ENCODE results near the gene ZNF525.
"Not testable (repeated sequence)": the region's sequence is repeated elsewhere in the genome, so short reads cannot be mapped to it uniquely, and the experiment has no call there.

ZNF525 gene

DNA sequence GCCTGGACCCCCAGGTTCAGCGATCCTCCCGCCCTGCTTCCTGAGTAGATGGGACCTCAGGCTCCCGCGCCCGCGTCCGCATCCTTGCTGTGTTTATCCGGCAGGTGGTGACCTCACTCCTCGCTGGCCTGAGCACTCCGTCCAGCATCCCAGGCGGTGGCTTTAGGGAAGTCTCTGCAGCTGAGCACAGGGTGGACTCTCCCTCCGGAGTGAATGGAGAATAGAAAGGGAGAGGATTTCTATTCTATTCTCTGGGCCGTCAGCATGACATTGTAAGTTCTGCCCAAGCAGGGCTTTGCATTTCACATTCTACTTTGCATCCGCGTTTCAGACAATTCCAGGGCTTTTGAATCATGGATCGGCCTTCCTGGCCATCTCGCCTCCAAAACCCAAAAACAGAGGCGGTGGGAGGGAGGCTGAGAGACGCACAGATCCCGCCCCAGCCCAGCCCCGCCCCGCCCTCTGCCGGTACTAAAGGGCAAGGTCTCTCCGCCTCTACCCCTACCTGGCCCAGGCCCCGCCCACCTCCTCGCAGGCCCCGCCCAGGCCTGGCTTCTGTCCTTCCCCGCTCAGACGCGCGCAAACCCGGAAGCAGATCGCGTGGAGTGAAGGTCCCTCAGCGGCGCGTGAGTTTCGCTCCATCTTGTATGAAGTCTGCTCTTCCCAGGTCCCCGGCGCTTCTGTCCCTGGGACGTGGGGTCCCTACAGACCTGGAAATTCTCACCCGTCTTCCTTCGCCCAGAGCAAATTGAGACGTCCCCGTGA lies at the start of gene ZNF525:
Gene ZNF525 (plus strand): TSS at position 572 of the 765 bp plus-strand sequence. CDS start 6,577 bp downstream, outside the sequence.
- peak; percentile 97 for DNase-seq

DNA sequence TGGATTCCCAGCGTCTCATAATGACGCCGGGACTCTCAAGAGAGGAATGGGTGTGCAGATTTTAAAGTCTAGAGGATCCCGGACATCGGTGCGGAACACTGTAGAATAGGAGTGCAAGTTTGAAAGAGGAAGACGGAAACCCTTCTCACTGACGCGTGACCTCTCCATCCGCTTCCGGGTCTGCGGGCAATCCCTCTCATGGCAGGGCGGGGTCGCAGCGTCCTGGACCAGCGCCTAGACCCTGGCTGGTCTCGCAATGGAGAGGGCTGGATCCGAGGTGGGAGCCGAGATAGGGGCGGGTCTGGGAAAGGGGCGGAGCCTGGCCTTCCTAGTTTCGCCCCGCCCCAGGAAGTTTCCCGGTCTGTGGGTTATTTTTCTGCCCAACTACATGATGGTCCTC lies 36.5 kb upstream of the ZNF525 start:
- no peak for DNase-seq

DNA sequence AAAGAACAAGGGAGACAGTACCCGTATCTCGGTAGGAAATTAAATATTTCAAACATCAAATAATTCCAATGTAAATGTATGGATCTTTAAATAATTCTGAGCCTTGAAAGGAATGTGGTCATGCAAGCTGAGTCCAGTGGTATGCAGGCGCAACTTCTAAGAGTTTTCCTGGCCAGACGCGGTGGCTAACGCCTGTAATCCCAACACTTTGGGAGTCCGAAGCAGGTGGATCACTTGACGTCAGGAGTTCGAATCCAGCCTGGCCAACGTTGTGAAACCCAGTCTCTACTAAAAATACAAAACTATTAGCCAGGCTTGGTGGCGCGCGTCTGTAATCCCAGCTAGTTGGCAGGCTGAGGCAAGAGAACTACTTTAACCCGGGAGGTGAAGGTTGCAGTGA lies 33.0 kb upstream of the ZNF525 start:
- DNase-seq: no peak

DNA sequence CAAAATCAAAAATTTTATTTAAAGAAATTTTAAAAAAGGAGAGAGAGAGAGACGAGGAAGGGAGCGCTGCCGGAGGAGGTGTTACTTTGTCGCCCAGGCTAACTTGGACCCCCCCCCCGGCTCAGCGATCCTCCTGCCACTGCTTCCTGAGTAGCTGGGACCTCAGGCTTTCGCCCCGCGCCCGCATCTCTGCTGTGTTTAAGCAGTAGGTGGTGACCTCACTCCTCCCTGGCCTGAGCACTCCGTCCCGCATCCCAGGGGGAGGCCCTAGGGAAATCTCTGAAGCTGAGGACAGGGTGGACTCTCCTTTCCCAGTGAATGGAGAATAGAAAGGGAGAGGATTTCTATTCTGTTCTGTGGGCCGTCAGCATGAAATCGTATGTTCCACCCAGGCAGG lies 32.4 kb upstream of the ZNF525 start:
- DNase-seq: peak in 1 of 2 donors; percentile 37

DNA sequence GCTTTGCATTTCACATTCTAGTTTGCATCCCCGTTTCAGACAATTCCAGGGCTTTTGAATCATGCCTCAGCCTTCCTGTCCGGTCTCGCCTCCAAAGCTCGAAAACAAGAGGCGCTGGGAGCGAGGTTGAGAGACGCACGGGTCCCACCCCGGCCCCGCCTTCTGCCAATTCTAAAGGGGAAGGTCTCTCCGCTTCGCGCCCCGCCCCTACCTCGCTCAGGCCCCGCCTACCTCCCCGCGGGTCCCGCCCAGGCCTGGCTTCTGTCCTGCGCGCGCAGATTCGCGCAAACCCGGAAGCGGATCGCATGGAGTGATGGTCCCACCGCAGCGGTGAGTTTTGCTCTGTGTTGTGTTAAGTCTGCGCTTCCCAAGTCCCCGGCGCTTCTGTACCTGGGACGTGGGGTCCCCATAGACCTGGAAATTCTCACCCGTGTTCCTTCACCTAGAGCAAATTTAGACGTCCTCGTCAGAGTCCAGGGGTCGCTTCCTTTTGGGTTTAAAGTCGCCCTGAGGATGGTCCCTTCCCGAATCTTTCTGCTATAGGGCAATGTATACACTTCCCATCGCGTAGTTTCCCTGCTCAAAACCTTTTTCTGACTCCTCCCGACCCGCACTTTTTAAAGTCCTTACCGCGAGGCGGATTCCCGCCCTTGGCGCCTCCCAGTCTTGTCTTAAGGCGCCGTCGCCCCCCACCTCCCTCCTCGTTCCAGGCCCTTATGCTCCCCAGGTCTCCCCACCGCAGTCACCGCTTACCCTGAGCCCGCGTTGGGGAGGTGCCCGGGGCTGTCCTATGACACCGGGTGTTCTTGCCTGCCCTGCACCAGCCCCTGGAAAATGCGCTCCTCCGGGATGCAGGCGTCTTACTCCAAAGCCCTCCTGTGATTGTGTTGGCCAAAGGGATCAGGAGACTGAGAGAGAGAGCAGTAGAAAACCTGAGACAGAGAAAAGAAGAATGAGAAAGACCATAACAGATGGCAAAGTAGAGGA lies 31.7 kb upstream of the ZNF525 start, which contains the start of gene ZNF845:
Gene ZNF845 (plus strand): TSS at position 287 of the 987 bp plus-strand sequence. CDS start 7,559 bp downstream, outside the sequence.
- peak; percentile 93 to 96 for DNase-seq

DNA sequence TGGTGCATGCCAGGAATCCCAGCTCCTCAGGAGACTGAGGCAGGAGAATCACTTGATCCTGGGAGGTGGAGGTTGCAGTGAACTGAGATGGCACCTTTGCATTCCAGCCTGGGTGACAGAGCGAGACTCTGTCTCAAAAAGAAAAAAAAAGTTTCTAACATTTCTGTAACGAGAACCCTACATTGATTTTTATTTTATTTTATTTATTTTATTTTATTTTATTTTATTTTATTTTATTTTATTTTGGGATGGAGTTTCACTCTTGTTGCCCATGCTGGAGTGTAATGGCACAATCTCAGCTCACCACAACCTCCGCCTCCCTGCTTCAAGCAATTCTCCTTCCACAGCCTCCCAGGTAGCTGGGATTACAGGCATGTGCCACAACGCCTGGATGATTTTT lies 21.1 kb upstream of the ZNF525 start:
- DNase-seq: not testable (repeated sequence)

DNA sequence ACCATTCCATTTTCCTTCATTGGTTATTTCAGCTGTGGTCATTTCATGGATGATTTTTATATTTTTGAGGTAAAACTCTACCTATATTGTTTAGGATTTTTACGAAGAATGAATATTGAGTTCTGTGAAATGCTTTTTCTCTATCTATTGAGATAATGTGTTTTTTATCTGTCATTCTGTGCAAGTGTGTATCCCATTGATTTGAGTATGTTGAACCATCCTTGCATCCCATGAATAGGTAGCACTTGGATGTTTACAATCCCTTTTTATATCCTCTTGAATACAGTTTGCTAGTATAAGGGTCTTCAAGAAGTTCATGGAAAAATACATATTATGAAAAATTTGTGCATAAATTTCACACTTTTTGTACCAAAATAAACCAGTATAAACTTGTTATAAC lies 9.8 kb upstream of the ZNF525 start:
- no peak for DNase-seq

DNA sequence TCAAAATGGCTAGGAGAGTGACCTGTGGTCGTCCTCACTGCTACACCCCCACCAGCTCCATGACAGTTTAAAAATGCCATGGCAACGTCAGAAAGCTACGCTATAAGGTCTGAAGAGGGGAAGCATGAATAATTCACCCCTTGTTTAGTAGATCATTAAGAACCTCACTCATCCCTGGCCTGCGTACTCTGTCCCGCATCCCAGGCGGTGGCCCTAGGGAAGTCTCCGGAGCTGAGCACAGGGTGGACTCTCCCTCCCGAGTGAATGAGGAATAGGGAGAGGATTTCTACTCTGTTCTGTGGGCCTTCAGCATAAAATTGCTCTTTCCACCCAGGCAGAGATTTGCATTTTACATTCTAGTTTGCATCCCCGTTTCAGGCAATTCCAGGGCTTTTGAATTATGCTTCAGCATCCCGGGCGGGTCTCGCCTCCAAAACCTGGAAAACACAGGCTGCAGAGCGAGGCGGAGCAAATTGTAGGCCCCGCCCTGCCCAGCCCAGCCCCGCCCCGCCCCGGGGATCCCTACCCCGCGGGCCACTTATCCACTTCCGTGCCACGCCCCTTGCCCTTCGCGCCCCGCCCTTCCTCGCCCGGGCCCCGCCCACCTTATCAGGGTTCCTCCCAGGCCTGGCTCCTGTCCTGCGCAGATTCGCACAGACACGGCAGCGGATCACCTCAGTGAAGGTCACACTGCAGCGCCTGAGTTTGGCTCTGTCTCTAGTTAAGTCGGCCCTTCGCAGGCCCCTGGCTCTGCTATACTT lies 7.5 kb upstream of the ZNF525 start:
- DNase-seq: no peak

DNA sequence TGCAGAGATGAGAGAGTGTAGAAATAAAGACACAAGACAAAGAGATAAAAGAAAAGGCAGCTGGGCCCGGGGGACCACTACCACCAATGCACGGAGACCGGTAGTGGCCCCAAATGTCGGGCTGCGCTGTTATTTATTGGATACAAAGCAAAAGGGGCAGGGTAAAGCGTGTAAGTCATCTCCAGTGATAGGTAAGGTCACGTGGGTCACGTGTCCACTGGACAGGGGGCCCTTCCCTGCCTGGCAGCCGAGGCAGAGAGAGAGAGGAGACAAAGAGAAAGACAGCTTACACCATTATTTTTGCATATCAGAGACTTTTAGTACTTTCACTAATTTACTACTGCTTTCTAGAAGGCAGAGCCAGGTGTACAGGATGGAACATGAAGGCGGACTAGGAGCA lies 5.4 kb upstream of the ZNF525 start:
- not testable (repeated sequence) for DNase-seq

DNA sequence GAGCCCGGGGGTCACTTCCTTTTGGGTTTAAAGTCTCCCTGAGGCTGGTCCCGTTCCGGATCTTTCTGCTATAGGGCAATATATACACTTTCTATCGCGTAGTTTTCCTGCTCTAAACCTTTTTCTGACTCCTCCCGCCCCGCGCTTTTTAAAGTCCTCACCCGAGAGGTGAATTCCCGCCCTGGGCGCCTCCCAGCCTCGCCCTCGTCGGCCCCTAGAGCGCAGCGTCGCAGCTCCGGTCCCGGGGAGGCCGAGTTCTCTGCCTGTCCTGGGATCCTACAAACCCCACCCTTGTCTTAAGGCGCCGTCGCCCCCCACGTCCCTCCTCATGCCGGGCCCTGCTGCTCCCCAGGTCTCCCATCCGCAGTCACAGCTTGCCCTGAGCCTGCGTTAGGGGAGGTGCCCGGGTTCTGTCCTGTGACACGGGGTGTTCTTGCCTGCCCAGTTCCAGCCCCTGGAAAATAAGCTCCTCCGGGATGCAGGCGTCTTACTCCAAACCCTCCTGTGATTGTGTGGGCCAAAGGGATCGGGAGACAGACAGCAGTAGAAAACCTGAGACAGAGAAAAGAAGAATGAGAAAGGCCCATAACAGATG lies 491 bp downstream of the ZNF525 start:
- DNase-seq: no peak

DNA sequence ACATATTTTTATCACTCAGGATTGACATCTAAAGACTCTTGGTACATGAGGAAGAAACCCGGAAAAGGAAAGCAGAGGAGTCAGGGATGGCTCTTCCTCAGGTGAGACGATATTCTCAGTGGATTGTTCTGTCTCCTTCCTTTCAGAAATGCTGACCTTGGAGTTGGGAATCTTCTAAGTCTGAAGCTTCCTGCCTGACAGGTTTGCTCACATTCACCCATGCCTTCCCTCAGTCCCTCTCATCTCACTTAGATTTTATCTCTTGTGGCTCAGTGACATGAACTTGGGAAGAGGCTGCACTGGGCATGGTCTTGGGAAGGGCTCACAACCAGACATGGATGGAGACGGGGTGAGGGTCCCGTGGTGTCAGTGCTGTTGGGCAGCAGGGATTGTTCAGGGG lies 6.7 kb downstream of the ZNF525 start:
- DNase-seq: no peak

DNA sequence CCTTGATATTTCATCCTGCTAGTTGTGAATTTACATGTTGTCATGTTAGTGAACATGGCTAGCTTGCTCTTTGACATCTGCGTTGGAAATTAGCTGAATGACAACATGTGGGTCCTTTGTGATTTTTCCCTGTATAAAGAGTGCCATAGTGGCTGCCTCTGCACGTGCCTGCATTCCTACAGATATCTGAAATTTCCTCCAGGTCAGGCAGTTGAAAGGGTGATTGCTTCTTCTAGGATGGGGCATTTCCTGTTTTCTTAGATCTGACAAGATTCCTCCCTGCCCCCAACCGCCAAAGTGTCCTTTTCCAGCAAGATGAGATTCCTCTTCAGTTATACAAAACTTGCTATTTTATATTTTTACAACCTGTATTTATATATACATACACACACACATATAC lies 8.8 kb downstream of the ZNF525 start:
- no peak for DNase-seq

DNA sequence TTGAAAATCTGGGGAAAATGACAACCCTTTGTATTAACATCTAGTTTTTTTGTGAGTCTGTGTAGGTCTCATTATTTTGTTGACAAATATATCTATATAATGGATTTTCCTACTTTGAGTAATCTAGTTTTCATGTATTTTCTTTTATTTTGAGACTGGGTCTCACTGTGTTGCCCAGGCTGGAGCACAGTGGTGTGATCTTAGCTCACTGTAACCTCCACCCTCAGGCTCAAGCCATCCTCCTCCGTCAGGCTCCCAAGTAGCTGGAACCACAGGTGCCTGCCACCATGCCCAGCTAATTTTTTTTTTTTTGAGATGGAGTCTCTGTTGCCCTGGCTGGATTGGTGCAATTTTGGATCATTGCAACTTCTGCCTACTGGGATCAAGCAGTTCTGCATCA lies 9.2 kb downstream of the ZNF525 start:
- DNase-seq: no peak

DNA sequence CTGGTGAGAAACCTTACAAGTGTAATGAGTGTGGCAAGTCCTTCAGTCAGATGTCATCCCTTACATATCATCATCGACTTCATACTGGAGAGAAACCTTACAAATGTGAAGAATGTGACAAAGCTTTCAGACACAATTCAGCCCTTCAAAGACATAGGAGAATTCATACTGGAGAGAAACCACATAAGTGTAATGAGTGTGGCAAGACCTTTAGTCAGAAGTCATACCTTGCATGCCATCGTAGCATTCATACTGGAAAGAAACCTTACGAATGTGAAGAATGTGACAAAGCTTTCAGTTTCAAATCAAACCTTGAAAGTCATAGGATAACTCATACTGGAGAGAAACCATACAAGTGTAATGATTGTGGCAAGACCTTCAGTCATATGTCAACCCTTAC lies 15.9 kb downstream of the ZNF525 start:
- DNase-seq: no peak

DNA sequence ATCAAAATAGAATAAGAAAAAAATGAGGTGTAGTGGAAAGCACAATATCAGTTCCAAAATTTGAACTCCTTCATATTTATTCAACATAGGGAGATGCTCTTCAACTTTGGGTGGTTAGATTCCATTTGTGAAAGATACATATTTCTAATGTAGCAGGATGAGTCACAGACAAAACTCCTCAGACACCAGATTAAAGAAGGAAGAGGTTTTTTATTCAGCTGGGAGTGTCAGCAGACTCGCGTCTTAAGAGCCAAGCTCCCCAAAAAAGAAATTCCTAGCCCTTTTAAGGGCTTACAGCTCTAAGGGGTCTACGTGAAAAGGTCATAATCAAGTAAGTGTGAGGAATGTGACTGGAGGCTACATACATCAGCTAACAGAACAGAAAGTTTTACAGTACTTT lies 22.7 kb downstream of the ZNF525 start:
- no peak for DNase-seq

DNA sequence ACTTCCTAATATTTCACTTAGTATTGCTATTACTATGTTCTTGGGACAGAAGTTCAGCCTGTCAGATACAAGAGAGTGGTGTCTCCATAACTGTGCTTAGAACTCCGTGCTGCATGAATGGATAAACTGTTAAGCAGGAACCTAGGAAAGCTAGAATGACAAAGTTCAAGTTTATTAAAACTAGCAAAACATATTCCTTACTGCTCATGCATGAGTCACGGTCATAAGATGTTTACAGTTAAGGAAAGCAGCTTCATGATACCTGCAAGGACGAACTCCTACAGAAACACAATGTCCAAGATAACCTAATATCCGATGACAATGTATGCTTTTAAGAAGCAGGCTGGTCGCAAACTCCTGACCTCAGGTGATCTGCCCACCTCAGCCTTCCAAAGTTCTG lies 23.4 kb downstream of the ZNF525 start:
- DNase-seq: no peak

DNA sequence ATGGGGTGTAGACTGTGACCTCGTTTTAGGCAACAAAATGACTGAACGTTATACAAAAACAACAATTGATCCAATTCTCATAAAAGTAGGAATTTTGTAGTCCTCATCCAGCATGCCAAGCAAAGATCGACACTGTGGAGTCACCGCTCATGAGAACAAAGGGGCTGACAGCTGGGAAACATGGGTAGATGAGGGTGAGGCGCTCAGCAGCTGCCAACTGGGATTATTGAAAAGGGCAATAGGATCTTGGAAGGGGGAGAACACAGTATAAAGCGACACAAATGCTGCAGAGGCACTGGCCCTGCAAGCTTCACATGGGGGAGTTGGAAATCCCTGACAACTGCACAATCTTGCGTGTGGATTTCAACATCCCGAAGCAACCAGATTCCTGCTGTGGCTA lies 24.1 kb downstream of the ZNF525 start:
- no peak for DNase-seq

DNA sequence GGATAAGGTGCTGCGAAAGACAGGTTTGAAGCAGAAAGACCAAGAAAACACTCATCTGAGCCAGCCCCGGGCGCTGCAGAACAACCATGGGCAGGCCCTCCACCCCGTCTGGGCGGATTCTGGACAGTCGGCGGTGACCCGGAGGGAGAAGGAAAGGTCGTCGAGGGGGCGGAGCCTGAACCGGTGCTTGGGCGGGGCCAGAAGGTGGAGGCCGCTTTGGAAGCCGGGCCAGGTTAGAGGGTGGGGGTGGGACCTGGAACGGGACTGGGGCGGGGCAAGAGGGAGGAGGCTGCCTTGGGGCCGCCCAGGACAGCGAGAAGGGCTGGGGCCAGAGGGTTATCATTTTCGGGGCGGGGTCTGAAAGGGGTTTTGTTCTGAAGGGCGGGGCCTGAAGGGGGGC lies 24.5 kb downstream of the ZNF525 start:
- DNase-seq: no peak

DNA sequence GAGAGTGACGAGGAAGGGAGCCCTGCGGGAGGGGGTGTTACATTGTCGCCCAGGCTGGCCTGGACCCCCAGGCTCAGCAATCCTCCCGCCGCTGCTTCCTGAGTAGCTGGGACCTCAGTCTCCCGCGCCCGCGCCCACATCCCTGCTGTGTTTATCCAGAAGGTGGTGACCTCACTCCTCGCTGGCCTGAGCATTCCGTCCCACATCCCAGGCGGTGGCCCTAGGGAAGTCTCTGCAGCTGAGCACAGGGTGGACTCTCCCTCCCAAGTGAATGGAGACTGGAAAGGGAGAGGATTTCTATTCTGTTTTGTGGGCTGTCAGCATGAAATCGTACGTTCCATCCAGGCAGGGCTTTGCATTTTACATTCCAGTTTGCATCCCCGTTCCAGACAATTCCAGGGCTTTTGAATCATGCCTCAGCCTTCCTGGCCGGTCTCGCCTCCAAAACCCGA lies 29.0 kb downstream of the ZNF525 start:
- no peak for DNase-seq

DNA sequence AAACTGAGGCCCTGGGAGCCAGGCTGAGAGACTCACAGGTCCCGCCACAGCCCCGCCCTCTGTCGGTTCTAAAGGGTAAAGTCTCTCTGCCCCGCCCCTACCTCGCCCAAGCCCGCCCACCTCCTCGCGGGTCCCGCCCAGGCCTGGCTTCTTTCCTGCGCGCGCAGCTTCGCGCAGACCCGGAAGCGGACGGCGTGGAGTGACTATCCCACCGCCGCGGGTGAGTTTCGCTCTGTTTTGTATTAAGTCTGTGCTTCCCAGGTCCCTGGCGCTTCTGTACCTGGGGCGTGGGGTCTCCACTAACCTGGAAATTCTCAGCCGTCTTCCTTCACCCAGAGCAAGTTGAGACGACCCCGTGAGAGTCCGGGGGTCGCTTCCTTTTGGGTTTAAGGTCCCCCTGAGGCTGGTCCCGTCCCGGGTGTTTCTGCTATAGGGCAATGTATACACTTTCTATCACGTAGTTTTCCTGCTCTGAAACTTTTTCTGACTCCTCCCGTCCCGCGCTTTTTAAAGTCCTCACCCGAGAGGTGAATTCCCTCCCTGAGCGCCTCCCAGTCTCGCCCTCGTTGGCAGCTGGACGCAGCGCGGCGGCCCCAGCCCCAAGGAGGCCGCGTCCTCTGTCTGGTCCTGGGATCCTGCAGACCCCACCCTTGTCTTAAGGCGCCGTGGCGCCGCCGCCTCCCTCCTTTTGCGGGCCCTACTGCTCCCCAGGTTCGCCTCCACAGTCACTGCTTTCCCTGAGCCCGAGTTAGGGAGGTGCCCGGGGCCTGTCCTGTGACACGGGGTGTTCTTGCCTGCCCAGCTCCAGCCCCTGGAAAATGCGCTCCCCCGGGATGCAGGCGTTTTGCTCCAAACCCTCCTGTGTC lies 29.7 kb downstream of the ZNF525 start, which contains the start of gene ZNF765:
Gene ZNF765 (plus strand): TSS at position 176 of the 866 bp plus-strand sequence. CDS start 2,867 bp downstream, outside the sequence.
- DNase-seq: peak; percentile 93 to 96

DNA sequence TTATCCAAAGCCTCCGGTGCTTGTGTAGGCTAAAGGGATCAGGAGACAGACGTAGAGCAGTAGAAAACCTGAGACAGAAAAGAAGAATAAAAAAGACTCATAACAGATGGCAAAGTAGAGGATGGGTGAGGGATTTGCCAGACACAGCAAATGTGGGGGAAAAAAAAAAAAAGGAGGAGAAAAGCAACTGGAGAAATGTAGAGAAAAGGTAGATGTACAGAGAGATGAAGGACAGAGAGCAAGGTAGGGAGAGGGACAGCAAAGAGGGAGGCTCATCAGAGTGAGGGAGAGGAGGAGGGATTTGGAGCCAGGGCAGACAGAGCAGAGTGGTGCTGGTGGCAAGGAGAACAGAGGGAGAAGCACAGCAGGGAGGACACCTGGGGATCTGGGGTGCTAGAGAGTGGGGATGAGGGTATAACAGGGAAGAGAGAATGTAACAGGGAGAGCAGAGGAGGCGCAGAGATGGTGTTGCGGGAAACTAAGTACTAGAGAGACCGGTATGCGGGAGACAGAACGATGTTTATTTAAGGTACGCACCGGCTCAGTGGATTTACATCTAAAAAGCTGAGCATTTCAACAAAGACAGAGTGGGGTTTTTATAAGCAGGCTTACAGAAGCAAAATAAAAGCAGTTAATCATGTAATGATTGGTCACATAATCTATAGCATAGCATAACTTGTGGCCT lies 30.5 kb downstream of the ZNF525 start:
- DNase-seq: not testable (repeated sequence)
